Measurements from ENCODE around the gene PRKG1. TPM values are rescaled to one million over a fixed set of nuclear protein-coding genes. Genes with fewer than 3 reads are reported as not detected.

PRKG1 gene
- total RNA-seq, 1 experiment from 2014 or later: 10.4 TPM

DNA sequence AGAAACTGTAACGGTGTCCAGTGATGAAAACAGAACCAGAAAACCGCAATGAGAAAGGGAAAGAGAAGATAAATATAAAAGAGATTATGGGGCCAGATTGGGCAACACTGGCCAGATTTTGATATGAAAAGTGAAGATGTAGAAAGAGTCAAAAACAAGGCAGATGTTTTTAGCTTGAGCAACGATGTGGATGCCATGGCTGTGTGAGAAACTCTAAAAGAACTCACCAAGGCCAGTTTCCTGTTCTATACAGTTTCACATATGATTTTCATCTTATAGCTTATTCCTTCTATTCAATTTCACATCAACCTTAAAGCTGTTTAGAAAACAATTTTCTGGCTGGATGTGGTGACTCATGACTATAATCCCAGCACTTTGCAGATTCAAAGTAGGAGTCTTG, 588.8 kb downstream of the PRKG1 start:
- H3K79me1 ChIP-seq (ENCODE audit: insufficient read depth, low read depth, low read length, poor library complexity, severe bottlenecking): no peaks in the 10 kb centered on the region
- H3K4me1 ChIP-seq (ENCODE audit: insufficient read depth, low read length): no peaks in the 10 kb centered on the region
- no peak overlapping the region for H2BK12ac ChIP-seq (ENCODE audit: insufficient read length, low read depth, low read length)
- DNase-seq: no peak
- H2BK20ac ChIP-seq (ENCODE audit: low read depth, low read length, poor library complexity, severe bottlenecking): no peak overlapping the region
- 100% methylated on average over 1 of the region's 3 CpGs for WGBS (ENCODE audit: extremely low coverage, insufficient read length, low lambda C conversion rate)
- H3K27me3 ChIP-seq (ENCODE audit: insufficient read depth, low read length): no peaks in the 10 kb centered on the region
- no peak overlapping the region for H2BK5ac ChIP-seq (ENCODE audit: insufficient read length, low read length)
- no peak overlapping the region for H3K4me3 Mint-ChIP-seq
- no peaks in the 10 kb centered on the region for H3K23me2 ChIP-seq (ENCODE audit: insufficient read length, low read depth, low read length, poor library complexity, severe bottlenecking)
- peaks cover 3 to 6% of the 10 kb centered on the region in 2 experiments; a peak in 3 of 4 replicates for H3K4me1 Mint-ChIP-seq
- H4K5ac ChIP-seq (ENCODE audit: insufficient read length, low read depth, low read length): no peak overlapping the region
- TF ChIP-seq, protein P1, sequence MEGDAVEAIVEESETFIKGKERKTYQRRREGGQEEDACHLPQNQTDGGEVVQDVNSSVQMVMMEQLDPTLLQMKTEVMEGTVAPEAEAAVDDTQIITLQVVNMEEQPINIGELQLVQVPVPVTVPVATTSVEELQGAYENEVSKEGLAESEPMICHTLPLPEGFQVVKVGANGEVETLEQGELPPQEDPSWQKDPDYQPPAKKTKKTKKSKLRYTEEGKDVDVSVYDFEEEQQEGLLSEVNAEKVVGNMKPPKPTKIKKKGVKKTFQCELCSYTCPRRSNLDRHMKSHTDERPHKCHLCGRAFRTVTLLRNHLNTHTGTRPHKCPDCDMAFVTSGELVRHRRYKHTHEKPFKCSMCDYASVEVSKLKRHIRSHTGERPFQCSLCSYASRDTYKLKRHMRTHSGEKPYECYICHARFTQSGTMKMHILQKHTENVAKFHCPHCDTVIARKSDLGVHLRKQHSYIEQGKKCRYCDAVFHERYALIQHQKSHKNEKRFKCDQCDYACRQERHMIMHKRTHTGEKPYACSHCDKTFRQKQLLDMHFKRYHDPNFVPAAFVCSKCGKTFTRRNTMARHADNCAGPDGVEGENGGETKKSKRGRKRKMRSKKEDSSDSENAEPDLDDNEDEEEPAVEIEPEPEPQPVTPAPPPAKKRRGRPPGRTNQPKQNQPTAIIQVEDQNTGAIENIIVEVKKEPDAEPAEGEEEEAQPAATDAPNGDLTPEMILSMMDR (conservative IDR thresholded peaks at IDR 0.05): no peak
- H3K36me3 Mint-ChIP-seq (ENCODE audit: insufficient read depth in 1 of 3, low read depth in 3 of 3): no peaks in the 10 kb centered on the region
- H3K56ac ChIP-seq (ENCODE audit: insufficient read length, low read depth, low read length): no peak overlapping the region
- H4K8ac ChIP-seq (replicated peaks; ENCODE audit: insufficient read length, low read depth, low read length): no peak overlapping the region
- no peak overlapping the region for H4K91ac ChIP-seq (ENCODE audit: insufficient read length, low read depth, low read length)
- no peak overlapping the region for H2AK5ac ChIP-seq (ENCODE audit: insufficient read length, low read length)
- no peak overlapping the region for H3K27ac ChIP-seq (ENCODE audit: insufficient read length, low read depth, low read length)
- no peaks in the 10 kb centered on the region for H3K9me3 Mint-ChIP-seq
- H3K79me2 ChIP-seq (ENCODE audit: insufficient read depth, low read length): no peaks in the 10 kb centered on the region
- H3K9ac ChIP-seq (ENCODE audit: extremely low read depth, insufficient read length, low read length): no peak overlapping the region
- H3K18ac ChIP-seq (ENCODE audit: insufficient read length, low read depth, low read length): no peak overlapping the region
- H3K27me3 Mint-ChIP-seq (ENCODE audit: low read depth): no peaks in the 10 kb centered on the region
- no peak overlapping the region for H3K14ac ChIP-seq (ENCODE audit: insufficient read depth, low read length)
- no peak overlapping the region for H3K23ac ChIP-seq (ENCODE audit: insufficient read length, low read depth, low read length)
- H4K20me1 ChIP-seq (ENCODE audit: control insufficient read depth, insufficient read depth, insufficient read length): no peaks in the 10 kb centered on the region
- no peak overlapping the region for H2BK15ac ChIP-seq (ENCODE audit: low read depth, low read length)
- H2BK120ac ChIP-seq (ENCODE audit: low read depth, low read length, poor library complexity, severe bottlenecking): no peak overlapping the region
- no peak overlapping the region for H3K27ac Mint-ChIP-seq
- H2AFZ ChIP-seq (ENCODE audit: low read length): no peak overlapping the region
- H3K9me3 ChIP-seq (ENCODE audit: control insufficient read depth, low read depth, low read length): no peaks in the 10 kb centered on the region
- no peak overlapping the region for H3T11ph ChIP-seq (ENCODE audit: low read length)
- no peak overlapping the region for H3K4me2 ChIP-seq (ENCODE audit: insufficient read depth, insufficient read length, low read length)
- H3K4ac ChIP-seq (ENCODE audit: low read depth, low read length): no peak overlapping the region

All from H9 (cell line).